IPS DF 19.7 (cell line): ENCODE results near the gene TAS2R16.

Experiments used
- DNase-seq: peaks from one replicate; pipeline ENCODE4 v3.0.0-alpha.2; 2013; ENCODE audit warnings: low read depth, low spot score

The TAS2R16 gene, protein sequence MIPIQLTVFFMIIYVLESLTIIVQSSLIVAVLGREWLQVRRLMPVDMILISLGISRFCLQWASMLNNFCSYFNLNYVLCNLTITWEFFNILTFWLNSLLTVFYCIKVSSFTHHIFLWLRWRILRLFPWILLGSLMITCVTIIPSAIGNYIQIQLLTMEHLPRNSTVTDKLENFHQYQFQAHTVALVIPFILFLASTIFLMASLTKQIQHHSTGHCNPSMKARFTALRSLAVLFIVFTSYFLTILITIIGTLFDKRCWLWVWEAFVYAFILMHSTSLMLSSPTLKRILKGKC

DNA sequence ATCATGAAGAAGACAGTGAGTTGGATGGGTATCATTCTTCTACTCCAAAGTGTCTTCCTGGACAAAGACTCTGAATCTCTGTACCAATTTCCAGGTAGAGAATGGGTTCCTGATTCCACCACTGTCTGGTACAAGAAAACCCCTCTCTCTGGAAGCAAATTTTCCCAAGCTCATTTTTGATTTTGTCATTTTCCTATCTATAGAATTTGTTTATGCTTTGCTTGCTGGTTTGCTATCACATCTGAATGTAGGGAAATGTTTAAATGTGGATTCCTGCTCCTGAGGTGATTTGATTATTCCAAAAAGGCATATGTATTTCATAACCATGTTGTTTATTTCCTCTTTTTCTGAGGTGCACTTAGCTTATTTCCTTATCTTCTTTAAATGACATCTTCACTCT lies at the start of gene TAS2R16:
Gene TAS2R16, minus strand, starts transcription at position 101 of the 400 bp plus-strand sequence. Its CDS starts 66 bp downstream, at position 35.
- DNase-seq: no peak

DNA sequence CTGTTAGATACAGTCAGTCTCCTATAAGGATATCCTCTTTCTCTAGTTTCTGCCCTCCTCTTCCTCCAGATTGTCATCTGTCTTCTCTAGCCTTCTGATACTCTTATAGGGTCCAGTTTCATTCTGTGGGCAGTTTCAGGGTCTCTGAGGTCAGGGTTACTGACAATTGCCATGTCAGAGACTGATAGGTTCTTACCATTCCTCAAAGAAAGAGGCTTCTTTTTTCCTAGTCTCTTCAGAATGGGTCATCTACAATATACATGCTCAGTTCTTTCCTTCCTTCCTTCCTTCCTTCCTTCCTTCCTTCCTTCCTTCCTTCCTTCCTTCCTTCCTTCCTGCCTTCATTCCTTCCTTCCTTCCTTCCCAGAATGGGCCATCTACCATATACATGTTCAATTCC lies 48.1 kb upstream of the TAS2R16 start:
- no peak for DNase-seq

DNA sequence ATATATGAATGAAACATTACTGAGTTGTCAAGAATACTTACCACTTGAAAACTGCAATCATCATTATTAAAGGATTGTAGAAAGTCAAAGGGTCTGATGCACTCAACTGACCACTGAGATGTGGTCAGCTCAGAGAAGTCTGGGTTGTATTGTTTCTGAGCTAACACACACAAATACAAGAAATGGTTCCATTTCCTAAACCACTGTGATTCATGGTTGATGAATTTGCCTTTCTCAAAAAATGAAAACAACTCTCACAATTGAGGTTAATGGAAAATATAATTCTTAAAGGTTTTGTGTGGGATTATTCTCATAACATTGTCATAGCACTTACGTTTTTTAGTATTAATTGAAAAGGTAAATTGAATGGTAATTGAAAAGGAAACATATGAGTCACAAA lies 45.6 kb upstream of the TAS2R16 start:
- no peak for DNase-seq

DNA sequence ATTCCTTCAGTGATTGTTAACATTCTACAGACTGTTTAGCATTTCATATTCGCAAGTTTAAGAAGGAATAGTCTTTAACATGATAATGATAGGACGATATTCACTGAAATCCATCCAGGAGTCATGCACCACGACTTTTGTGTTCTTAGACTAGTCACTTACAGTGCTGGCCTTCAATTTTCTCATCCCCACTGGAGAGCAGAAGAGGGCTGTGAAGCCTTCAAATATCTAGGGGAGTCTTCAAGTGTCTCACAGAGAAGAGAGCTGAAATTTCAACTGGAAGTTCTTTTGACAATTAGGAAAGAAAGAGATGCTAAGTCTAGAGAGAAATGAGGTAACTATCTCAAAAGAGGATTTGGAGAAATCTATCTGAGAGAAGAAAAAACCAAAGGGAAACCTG lies 43.8 kb upstream of the TAS2R16 start:
- no peak for DNase-seq

DNA sequence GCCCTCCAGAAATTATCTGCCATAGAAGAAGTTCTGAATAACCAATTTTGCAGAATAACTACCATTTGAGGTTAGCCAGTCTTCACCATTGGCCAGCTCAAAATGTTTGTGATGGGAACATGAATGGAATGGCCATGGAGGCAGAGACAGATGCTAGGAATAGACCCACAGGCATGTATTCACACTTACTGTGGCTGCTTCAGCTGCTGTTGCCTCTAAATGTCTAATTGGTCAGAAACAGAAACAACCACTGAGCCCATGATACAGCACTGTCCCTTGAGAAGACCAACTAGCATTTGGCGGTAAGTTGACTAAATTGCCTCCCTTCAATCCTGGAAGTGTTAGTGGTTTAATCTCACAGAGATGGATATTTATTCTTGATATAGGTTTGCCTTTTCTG lies 38.6 kb upstream of the TAS2R16 start:
- DNase-seq: no peak

DNA sequence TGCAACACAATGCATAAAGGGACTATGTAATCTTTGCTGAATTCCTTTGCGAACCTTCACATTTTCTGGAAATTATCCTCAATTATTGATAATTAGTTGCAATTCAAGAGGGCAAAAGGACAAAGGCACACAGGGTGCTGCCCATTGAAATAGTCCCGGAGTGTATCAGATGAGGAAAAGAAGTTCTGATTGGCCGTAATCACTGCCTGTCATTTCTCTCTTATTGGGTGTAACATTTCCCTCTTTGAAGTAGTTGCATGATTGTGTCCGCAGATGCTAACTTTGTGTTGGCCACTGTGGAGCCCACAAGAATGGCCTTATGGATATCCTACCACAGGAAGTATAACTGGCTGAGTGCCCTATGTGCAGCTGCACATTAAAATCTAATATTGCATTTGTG lies 35.1 kb upstream of the TAS2R16 start:
- no peak for DNase-seq

DNA sequence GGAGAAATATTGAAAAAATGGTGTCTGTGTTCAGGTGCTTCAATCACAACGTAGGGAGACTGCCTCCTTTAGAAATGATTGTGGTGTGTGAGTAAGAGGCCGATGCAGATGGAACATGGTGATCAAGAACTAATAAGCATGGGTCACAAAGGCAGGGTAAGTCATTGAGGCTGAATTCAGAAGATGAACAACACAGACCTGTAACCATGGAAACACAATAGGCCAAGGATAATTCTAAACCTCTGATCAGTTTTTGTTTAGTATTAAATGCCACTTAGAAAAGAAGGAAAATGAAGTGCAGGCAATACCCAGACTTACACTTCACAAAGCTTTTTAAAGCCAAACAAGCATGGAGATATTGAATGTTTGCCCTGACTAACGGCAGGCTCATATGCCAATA lies 32.8 kb upstream of the TAS2R16 start:
- no peak for DNase-seq

DNA sequence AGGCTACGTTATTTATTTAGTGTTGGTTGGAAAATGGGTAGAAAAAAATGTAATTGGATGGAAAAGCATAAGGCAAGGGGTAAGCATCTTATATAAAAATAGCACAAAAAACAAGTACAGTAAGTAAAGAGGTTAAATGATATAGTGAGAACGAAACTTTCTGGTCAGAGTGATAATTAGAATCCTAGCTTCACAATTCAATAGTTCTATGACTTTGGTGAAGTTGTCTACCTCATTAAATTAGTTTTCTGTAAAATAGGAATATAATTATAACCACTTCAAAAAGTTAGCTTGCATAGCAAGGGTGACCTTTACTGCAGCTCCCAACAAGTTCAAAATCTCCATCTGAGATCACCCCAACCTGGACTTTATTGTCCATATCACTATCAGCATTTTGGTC lies 30.8 kb upstream of the TAS2R16 start:
- no peak for DNase-seq

DNA sequence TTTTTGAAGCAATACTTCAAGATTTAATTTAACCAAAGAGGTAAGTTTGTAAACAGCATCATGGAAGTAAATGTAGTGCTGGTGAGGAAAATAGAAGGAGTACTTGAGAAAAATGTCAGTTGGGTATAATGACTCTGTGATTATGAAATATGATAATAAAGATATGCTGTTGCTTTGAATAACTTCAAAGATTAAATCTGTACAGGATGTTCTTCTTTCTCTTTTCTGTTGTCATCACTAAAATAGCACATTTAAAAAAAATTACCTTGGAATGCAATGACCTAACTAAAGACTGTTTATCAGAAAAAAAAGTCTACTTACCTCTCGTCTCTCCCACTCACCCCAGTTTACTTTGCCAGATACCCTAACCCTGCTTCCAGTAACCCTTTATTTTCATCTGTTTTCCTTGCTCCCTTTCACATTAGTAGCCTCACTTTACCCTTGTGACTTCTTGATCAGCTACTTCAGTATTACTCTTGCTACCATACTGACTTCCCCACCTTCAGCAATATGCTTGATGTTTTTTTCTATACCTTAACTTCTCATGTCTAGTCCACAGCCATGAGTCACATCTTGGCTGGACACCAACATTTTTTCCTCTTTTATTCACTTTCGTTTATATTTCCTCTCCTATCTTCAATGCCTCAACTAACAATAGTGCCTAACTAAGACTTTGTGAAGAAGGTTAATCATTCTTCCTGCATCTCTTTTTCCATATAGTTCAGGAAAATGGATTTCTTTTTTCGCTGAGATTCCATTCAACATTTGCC lies 29.7 kb upstream of the TAS2R16 start:
- no peak for DNase-seq

DNA sequence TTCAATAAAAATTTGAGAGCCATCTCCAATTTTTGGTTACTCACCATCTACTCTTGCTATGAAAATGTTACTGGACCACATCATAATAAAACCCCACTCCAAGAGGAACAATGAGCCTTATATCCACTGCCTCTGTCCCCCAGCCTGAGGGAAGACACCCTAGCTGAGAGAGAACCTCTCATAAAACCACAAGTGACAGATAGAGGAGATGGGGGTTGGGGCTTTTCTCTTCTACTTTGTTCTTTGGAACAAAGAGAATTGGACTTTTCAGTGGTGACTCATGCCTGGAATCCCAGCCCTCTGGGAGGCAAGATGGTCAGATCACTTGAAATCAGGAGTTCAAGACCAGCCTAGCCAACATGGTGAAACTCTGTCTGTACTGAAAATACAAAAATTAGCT lies 27.6 kb upstream of the TAS2R16 start:
- DNase-seq: no peak

DNA sequence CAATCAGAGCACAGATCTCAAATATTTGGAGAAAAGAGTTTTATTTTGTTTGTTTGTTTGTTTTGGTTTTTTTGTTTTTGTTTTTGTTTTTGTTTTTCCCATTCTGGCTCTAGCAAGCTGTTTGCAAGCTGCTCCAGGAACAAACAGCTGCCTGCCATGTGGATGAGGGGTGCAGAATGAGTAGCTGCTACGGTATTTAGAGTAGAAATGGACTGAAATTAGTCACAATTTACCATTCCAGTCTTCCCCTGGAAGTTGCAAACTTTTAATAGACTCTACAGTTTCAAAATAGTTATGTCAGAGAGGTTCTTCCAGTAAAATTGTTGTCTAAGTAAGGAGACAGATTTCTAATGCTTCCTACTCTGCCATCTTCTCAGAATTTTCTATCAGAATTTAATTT lies 27.1 kb upstream of the TAS2R16 start:
- DNase-seq: no peak

DNA sequence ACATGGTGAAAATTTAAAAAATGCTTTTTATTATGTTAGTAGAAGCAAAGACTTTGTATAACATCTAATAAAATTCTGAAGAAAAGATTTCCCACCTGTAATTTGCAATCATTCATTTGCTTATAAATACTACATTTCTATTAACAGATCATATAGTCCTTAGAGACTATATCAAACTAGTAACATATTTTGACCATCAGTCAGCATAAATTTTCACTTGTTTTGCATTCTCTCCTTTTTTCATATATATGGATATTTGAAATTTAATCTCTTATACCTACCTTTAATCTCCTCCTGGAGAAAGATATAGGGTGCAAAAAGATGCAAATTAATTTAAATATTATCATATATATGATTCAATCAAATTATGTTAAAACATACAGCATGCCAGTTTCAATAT lies 16.9 kb upstream of the TAS2R16 start:
- no peak for DNase-seq

DNA sequence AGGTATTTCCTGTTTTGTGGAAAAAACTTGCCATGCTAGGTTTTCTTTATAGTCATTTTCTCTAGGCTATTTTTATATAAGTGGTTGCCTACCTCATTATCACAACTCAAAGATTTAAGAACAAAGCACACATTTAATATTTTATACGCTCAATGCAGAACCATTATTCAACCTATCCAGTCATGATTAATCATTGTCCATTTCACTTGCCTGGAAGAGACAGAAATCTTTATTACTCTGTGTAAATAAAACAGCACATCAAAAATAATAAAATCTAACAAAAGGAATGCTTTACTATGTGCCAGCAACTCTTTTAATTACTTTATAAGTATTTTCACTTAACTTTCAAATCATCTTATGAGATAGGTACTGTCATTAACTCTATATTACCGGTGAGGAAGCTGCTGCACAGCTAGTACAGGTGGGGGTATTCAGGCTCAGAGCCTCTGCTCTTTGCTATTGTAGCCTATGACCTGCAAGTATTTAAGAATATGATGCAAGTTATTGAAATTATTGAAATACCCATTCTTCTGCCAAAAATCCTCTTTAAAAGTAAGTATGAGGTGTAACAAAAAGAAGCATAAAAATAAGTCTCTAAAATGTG lies 16.4 kb upstream of the TAS2R16 start:
- DNase-seq: no peak

DNA sequence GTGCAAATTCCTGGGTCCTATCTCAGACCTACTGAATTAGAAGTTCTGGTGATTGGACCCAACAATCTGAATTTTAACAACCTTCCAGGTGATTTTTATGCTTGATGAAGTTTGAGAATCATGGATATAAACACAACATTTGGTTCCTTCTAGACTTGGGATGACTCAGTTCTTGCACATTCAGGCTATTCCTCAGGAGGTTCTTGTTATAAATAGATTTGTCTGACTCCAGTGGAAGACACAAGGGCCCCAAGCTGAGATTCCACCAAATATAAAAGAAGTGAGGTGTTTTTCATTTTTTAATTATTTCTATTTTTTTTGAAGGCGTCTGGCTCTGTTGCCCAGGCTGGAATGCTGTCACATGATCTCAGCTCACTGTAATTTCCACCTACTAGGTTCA lies 9.4 kb upstream of the TAS2R16 start:
- no peak for DNase-seq

DNA sequence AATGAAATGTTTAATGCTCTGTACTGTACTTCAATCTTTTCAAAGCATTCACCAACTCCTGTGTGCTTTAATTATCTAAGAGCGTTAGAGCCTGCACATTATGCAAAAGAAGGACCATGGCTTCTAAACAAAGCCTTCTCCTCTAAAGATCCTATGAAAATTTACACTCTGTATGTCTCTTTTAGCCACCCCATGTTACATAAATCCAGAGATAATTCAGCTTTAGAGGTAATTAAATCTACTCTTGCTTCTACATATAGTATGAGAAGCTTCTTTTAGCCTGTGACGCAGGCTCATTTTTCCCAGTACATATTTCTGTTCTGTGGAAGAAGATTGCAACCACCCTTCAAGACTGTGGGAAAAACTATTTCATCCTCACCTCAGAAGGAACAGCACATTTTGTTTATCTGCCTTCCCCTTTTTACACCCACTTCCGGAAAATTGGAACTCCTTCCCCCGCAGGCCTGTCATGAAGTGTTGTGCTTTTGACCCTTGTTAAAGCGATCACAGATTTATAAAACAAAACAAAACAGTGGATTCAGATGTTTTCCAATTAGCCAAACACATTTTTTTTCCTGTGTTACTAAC lies 8.1 kb upstream of the TAS2R16 start:
- DNase-seq: no peak

DNA sequence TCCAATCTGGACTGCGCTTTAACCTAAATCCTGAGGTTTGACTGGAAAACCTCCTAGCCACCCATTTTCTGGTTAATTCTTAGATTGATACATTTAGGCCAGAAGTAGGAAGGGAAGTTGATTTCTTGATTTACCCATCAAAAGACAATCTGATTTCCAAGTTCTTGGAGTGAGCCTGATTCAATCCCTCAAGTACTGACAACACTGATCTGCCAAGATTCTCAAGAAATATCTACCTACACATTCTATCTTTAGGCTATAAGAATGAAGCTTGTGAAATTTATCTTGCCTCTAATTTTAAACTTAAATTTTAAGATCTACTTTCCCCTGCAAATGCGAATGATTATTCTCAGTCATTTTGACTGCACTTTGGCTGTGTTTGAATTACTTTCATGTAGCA lies 5.9 kb downstream of the TAS2R16 start:
- DNase-seq: no peak

DNA sequence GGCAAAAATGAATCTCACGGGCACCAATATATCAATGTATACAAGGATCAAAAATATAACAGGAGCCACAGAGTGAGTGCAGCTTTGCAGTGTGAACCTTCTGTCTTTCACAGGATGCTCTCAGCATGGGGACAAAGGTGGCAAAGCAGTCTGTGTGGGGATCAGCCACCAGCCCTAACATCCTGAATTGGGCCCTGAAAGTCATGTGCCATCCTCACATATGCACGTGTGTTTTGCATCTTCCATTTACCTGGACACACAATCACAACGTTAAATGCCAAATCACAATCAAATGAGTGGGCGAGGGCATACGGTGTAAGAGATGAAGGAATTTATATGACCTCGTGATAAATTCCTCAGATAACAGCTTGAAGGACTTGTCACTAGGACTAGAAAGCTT lies 6.5 kb downstream of the TAS2R16 start:
- DNase-seq: no peak

DNA sequence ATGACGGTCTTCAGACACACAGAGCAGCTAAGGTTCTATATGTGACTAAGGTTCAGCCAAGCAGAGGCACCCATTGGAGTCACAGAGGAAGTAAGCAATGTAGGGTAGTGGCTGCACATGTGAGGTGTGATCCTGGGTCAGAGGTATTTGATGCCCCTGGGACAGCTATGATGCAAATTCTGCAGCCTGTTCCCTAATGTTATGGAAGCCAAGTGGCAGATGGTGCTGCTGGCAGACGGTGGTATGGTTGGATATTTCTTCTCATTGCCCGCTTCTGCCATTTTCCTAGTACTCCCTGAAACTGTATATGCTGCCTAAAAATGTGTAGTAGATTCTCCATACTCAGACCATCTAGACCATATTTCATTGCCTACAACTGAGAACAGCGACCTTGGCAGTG lies 7.2 kb downstream of the TAS2R16 start:
- DNase-seq: no peak

DNA sequence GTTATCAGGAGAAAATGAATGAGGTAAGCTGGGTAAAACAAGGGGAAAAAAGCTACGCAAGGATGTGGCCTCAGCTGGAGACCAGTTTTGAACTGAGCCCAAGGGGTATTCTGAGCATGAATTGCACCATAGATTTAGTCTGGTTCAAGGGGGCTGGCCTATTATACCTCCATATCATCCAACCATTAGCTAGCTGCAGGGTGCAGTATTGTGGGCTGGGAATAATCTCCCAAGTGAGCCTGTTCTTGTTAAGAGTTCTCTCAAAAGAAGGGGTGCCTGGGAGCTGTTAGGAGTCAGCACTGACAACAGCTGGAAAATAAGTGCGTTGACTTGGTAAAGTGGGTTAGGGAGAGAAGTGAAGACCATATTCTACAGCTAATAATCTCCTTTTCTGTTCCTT lies 8.0 kb downstream of the TAS2R16 start:
- no peak for DNase-seq

DNA sequence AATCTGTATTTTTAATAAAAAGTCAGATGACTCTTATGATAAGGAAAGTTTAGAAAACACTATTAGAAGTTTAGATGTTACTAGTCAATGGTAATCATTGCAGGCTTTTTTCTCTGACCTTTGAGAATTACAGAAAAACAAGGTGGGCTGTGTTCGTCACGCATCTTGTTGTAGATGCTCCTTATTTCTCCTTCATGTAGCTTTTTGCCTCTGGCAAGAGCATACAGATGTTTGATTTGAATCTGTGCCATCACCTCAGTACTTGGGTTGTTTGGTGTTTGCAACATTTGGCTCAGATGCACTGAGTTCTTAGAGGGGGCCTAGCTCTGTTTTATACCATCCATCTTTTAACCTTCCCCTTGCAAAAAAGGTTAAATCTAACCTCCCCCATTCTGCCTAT lies 11.5 kb downstream of the TAS2R16 start:
- no peak for DNase-seq

DNA sequence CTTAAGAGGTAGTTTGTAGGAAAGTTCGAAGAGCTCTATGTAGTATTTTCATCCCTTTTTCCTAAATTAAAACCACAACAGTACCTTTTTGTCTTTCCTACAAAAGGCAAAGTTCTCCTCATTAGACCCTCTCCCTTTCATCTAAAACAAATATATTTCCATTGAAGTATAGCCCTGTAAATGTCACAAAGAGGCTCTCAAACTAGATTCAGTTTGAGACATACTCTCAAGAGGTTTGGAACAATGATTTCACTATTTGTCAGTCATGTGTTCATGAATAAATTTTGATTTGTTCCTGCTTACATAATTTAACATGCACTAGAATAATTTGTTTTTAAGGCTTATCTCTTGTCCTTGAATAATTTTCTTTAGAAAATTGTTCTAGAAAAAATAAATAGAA lies 12.2 kb downstream of the TAS2R16 start:
- no peak for DNase-seq

DNA sequence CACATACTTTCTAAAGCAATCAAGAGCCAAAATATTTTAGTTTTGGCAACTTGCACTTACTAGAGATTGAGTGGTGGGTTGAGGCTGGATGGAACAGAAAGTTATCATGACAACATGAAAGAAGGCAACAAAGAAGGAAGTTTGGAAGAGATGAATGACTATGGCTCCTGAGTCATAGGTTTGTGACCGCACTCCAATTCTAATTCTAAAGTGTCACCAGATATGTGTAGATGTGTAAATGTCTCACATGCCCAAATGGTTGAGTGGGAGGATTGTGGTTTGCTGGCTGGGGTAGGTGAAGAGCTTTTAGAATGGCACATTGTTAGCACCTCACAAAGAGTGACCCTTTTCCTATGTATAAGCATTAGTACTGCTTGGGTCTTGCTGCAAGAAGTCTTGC lies 20.2 kb downstream of the TAS2R16 start:
- no peak for DNase-seq

DNA sequence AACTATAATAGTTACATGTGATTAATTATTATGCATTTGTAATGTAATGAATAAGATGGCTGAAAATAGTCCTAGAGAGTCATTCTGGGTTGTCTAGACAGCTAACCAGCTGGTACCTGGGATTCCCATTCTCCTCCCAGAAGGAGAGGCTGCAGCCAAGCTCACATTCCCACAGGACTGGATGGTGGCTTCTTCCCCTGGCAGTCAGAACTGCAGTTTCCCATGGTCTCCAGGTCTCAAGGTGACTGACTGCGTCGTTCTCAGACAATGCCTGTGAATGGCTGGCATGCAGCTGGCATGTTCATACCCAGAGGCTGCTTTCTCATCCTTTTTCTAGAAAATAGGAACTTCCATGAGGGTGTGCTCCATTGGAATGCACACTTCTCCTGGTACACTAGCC lies 21.3 kb downstream of the TAS2R16 start:
- no peak for DNase-seq
